ENCODE results near the gene GAPVD1. TPM values are rescaled to one million over a fixed set of nuclear protein-coding genes. Genes with fewer than 3 reads are reported as not detected.
"Not testable (repeated sequence)": the region's sequence is repeated elsewhere in the genome, so short reads cannot be mapped to it uniquely, and the experiment has no call there.

Gene GAPVD1
- total RNA-seq, 1 experiment from 2014 or later: 53.1 TPM

- CTCF ChIA-PET; RAD21 ChIA-PET (ENCODE audit: low non-redundant PET in 1 of 2, low total read pairs in 2 of 2, uncharacterized antibody in 2 of 2, unreplicated experiment in 2 of 2): not testable (repeated sequence)
These were observed 27.5 kb upstream of the GAPVD1 start for GRCh38 chr9:125234099-125234498.

DNA sequence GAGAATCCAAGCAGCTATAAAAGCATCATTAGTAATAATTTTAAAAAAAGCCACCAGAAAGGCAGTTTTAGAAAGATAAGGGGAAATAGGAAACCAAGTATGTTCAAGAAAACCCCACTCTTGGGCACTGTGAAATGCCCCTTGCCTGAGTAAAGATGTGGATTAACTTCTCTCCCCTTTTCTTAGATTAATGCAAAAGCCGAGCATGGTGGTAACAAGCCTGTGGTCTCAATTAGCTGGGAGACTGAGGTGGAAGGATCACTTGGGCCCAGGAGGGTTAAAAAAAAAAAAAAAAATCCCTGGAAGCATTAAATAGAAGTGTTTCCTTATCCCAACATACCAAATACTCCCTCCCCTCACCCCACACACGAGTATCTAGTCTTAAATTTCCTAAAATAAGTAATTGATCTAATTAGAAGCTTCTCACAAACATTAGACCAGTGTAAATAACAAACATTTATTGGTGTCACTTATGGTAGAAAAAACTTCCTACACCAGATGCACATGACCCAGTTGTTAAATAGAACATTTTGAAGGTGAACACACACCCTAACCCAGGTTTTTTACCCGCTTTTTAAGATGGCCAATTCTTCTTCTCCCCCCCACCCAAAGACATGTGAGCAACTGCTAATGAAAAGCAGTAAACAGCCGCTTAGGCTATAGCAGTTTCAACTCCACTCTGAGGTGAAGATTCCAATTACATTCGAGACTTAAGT, 25.7 kb upstream of the GAPVD1 start:
- Histone ChIP-seq H3K4me1 (ENCODE audit: control insufficient read depth in 1 of 2, insufficient read depth in 2 of 2, low read length in 2 of 2) (peaks cover 4 to 6% of the 10 kb centered on the region in 2 experiments; a peak in 2 of 4 replicates), H3K4me2 (ENCODE audit: low read length) (no peak overlapping the region), H3K27ac (ENCODE audit: low read depth, low read length) (no peak overlapping the region), H3K36me3 (ENCODE audit: control insufficient read depth in 1 of 2, insufficient read depth in 2 of 2, low read length in 2 of 2) (peaks cover 48 to 58% of the 10 kb centered on the region in 2 experiments), H3K4me3 (replicated peaks in 1 of 2; ENCODE audit: low read depth in 1 of 2, low read length in 2 of 2) (no peak overlapping the region), H2AFZ (ENCODE audit: low read depth, low read length, poor library complexity, severe bottlenecking) (no peak overlapping the region), H3K9me2 (ENCODE audit: insufficient read depth) (no peaks in the 10 kb centered on the region), H4K20me1 (ENCODE audit: insufficient read depth) (peaks cover 44% of the 10 kb centered on the region), H3K27me3 (ENCODE audit: insufficient read depth, low read length) (no peaks in the 10 kb centered on the region), H3K9ac (ENCODE audit: low read length) (no peak overlapping the region), H3K79me2 (ENCODE audit: insufficient read depth, low read length) (peaks cover 65% of the 10 kb centered on the region), H3K9me3 (ENCODE audit: control insufficient read depth in 1 of 2, insufficient read depth in 1 of 2, low read depth in 1 of 2, low read length in 2 of 2) (no peaks in the 10 kb centered on the region)
- no peak for ATAC-seq
- ChIA-PET RAD21 (ENCODE audit: low non-redundant PET in 1 of 2, low total read pairs in 2 of 2, uncharacterized antibody in 2 of 2, unreplicated experiment in 2 of 2) (no interaction called here), POLR2A (interaction anchor here (0.6 to 2.1 kb wide), 3 partner anchors 7 to 59 kb away, joined by 4 to 6 read pairs (median 5); no protein-coding TSS in a partner anchor), CTCF (no interaction called here)
- no peak for TF ChIP-seq CEBPB (IDR thresholded peaks at IDR 0.05; ENCODE audit: low read depth)
- TF ChIP-seq EZH2phosphoT487 (IDR thresholded peaks at IDR 0.05; ENCODE audit: borderline replicate concordance): no peak
- TF ChIP-seq EGR1 (IDR thresholded peaks at IDR 0.05; ENCODE audit: low read depth): no peak
- no peak for TF ChIP-seq CBX3 (IDR thresholded peaks at IDR 0.05; ENCODE audit: low read depth)
- peak; percentile 34 for TF ChIP-seq POLR2AphosphoS5 (IDR thresholded peaks at IDR 0.05; ENCODE audit: low read depth, low read length)
- TF ChIP-seq SRF (IDR thresholded peaks at IDR 0.05; ENCODE audit: low read depth): no peak
- DNase-seq (ENCODE audit: low read depth, low spot score): no peak
- no TSS peak for BruUV-seq (replicated peaks)
- intact Hi-C loops (cut with micrococcal nuclease): no loop called here

More at GRCh38 chr9:125234099-125234498, 27.5 kb upstream of the GAPVD1 start:
- H3K9me3 ChIP-seq (ENCODE audit: control insufficient read depth in 1 of 2, insufficient read depth in 1 of 2, low read depth in 1 of 2, low read length in 2 of 2); ATAC-seq; H3K9me2 ChIP-seq (ENCODE audit: insufficient read depth); DNase-seq (ENCODE audit: low read depth, low spot score); H3K9ac ChIP-seq (ENCODE audit: low read length); H3K4me2 ChIP-seq (ENCODE audit: low read length); H3K27me3 ChIP-seq (ENCODE audit: insufficient read depth, low read length); H3K4me1 ChIP-seq (ENCODE audit: control insufficient read depth in 1 of 2, insufficient read depth in 2 of 2, low read length in 2 of 2); intact Hi-C loops (cut with micrococcal nuclease); BruUV-seq (replicated peaks); H3K27ac ChIP-seq (ENCODE audit: low read depth, low read length); H2AFZ ChIP-seq (ENCODE audit: low read depth, low read length, poor library complexity, severe bottlenecking); H3K4me3 ChIP-seq (replicated peaks in 1 of 2; ENCODE audit: low read depth in 1 of 2, low read length in 2 of 2): not testable (repeated sequence)
- Histone ChIP-seq H3K79me2 (ENCODE audit: insufficient read depth, low read length) (peaks cover 46% of the 10 kb centered on the region), H3K36me3 (ENCODE audit: control insufficient read depth in 1 of 2, insufficient read depth in 2 of 2, low read length in 2 of 2) (peaks cover 42 to 43% of the 10 kb centered on the region in 2 experiments), H4K20me1 (ENCODE audit: insufficient read depth) (peaks cover 32% of the 10 kb centered on the region; the same call in 1 of the 2 replicates)
- 0 out of 2 replicates have a peak, but pooled peaks have one; percentile 5 for TF ChIP-seq POLR2AphosphoS5 (IDR thresholded peaks at IDR 0.05; ENCODE audit: low read depth, low read length)
- POLR2A ChIA-PET: interaction anchor here (1.2 to 2.1 kb wide), 2 partner anchors 9 to 37 kb away, joined by 3 to 6 read pairs; no protein-coding TSS in a partner anchor

DNA sequence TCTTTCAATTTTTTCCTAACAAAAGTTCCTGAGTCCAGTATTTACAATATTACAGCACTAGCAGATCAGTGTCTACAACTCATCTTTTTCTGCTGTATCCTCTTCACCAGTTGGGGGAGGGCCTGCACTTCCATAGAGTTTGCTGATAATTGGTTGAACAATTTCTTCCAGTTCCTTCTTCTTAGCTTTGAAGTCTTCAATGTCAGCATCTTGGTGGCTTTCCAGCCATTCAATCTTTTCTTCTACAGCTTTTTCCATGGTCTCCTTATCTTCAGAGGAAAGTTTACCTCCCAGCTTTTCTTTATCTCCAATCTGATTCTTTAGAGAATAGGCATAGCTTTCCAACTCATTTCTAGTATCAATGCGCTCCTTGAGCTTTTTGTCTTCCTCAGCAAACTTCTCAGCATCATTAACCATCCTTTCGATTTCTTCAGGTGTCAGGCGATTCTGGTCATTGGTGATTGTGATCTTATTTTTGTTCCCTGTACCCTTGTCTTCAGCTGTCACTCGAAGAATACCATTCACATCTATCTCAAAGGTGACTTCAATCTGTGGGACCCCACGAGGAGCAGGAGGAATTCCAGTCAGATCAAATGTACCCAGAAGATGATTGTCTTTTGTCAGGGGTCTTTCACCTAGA, 25.0 kb upstream of the GAPVD1 start:
- Histone ChIP-seq H4K20me1 (ENCODE audit: insufficient read depth) (peaks cover 44% of the 10 kb centered on the region), H3K36me3 (ENCODE audit: control insufficient read depth in 1 of 2, insufficient read depth in 2 of 2, low read length in 2 of 2) (peaks cover 48 to 58% of the 10 kb centered on the region in 2 experiments), H3K79me2 (ENCODE audit: insufficient read depth, low read length) (peaks cover 67% of the 10 kb centered on the region)
- ATAC-seq; H3K27ac ChIP-seq (ENCODE audit: low read depth, low read length); H3K4me3 ChIP-seq (replicated peaks in 1 of 2; ENCODE audit: low read depth in 1 of 2, low read length in 2 of 2); H3K9me3 ChIP-seq (ENCODE audit: control insufficient read depth in 1 of 2, insufficient read depth in 1 of 2, low read depth in 1 of 2, low read length in 2 of 2); H3K4me2 ChIP-seq (ENCODE audit: low read length); H3K27me3 ChIP-seq (ENCODE audit: insufficient read depth, low read length); RAD21 ChIA-PET (ENCODE audit: low non-redundant PET in 1 of 2, low total read pairs in 2 of 2, uncharacterized antibody in 2 of 2, unreplicated experiment in 2 of 2); H3K9ac ChIP-seq (ENCODE audit: low read length); H2AFZ ChIP-seq (ENCODE audit: low read depth, low read length, poor library complexity, severe bottlenecking); H3K4me1 ChIP-seq (ENCODE audit: control insufficient read depth in 1 of 2, insufficient read depth in 2 of 2, low read length in 2 of 2); intact Hi-C loops (cut with micrococcal nuclease); BruUV-seq (replicated peaks); DNase-seq (ENCODE audit: low read depth, low spot score); H3K9me2 ChIP-seq (ENCODE audit: insufficient read depth); CTCF ChIA-PET: not testable (repeated sequence)
- POLR2A ChIA-PET: interaction anchor here (0.6 to 1.5 kb wide), 3 partner anchors 8 to 58 kb away, joined by 3 to 5 read pairs (median 4); no protein-coding TSS in a partner anchor
